T-cell (primary cell): ENCODE data around the gene IQCH. TPM values are rescaled to one million over a fixed set of nuclear protein-coding genes. Genes with fewer than 3 reads are reported as not detected.

ENCODE experiments used
- ATAC-seq, 4 experiments: fragments of 200-7000 bp in 3 of 4; fragments of 150-1000 bp in 1 of 4; cut with Tn5 transposase; replicated peaks in 1 of 4; 1 replicate in 3 of 4; 2 replicates in 1 of 4; pipeline ENCODE4 v1.10.0; 2021; ENCODE audit warnings: moderate library complexity in 3 of 4, mild to moderate bottlenecking in 2 of 4, moderate number of reproducible peaks in 1 of 4
- CTCF ChIA-PET, 2 donors: fragments of 300-600 bp; sonication (Branson Sonifier 250); formaldehyde crosslinking; loops; one replicate each; lab custom pipeline; 2022; ENCODE audit warnings: antibody characterized with exemption in 2 of 2; lab: Charles Lee
- POLR2A ChIA-PET, 2 donors: fragments of 300-600 bp; sonication (Branson Sonifier 250); formaldehyde crosslinking; loops; one replicate each; lab custom pipeline; 2022; ENCODE audit warnings: antibody characterized with exemption in 2 of 2; lab: Charles Lee
- DNase-seq, 35 experiments: peaks; one replicate each; pipeline versions ENCODE4 v3.0.0 to v3.0.0-alpha.2; 2013 to 2023
- H3K27ac ChIP-seq: one replicate; pipeline ENCODE4 v1.5.1; 2013; ENCODE audit warnings: low read length
- H3K27me3 ChIP-seq, 2 experiments: replicated peaks in 1 of 2; 1 replicate in 1 of 2; 2 replicates in 1 of 2; pipeline versions ENCODE4 v1.6.1 to v1.7.0; 2013; ENCODE audit warnings: low read length in 1 of 2, mixed read lengths in 1 of 2; ENCODE audit not compliant: control insufficient read depth in 2 of 2, insufficient read depth in 2 of 2; ENCODE audit errors: extremely low read depth in 1 of 2
- H3K36me3 ChIP-seq, 2 donors: 1 replicate in 1 of 2; 2 replicates in 1 of 2; pipeline versions ENCODE4 v1.6.1 to v1.7.0; 2013; ENCODE audit warnings: low read length in 1 of 2; ENCODE audit not compliant: control insufficient read depth in 2 of 2, insufficient read depth in 1 of 2; ENCODE audit errors: extremely low read depth in 1 of 2
- H3K4me1 ChIP-seq, 2 experiments: 1 replicate in 1 of 2; 2 replicates in 1 of 2; pipeline versions ENCODE4 v1.6.1 to v1.7.0; 2013; ENCODE audit warnings: low read length in 2 of 2, mixed read lengths in 1 of 2; ENCODE audit not compliant: insufficient read depth in 2 of 2, control insufficient read depth in 1 of 2; ENCODE audit errors: extremely low read depth in 1 of 2
- H3K4me3 ChIP-seq, 2 donors: 1 replicate in 1 of 2; 2 replicates in 1 of 2; pipeline versions ENCODE4 v1.5.1 to v1.7.0; 2013; ENCODE audit warnings: mild to moderate bottlenecking in 2 of 2, low read length in 1 of 2, moderate library complexity in 1 of 2; ENCODE audit not compliant: control insufficient read depth in 1 of 2; ENCODE audit errors: extremely low read depth in 1 of 2
- H3K9me3 ChIP-seq: 2 replicates; pipeline ENCODE4 v1.7.0; 2013
- H3K27ac Mint-ChIP-seq, 2 donors: one replicate each; pipeline ENCODE4 v1.8.0; 2020 to 2021; ENCODE audit warnings: mild to moderate bottlenecking in 2 of 2, mixed read lengths in 2 of 2
- H3K27me3 Mint-ChIP-seq, 2 donors: one replicate each; pipeline ENCODE4 v1.8.0; 2021 to 2022; ENCODE audit warnings: mixed read lengths in 2 of 2
- H3K36me3 Mint-ChIP-seq: one replicate; pipeline ENCODE4 v1.8.0; 2021; ENCODE audit warnings: mixed read lengths
- H3K4me1 Mint-ChIP-seq, 3 donors: one replicate each; pipeline ENCODE4 v1.8.0; 2020 to 2022; ENCODE audit warnings: mixed read lengths in 3 of 3, mild to moderate bottlenecking in 1 of 3
- H3K4me3 Mint-ChIP-seq, 3 donors: one replicate each; pipeline ENCODE4 v1.8.0; 2020 to 2022; ENCODE audit warnings: mild to moderate bottlenecking in 3 of 3, mixed read lengths in 3 of 3, moderate library complexity in 3 of 3
- H3K9me3 Mint-ChIP-seq, 3 donors: one replicate each; pipeline ENCODE4 v1.8.0; 2020 to 2022; ENCODE audit warnings: mixed read lengths in 3 of 3
- WGBS: methylation state at CpG from one replicate; pipeline ENCODE4 v1.1.5; 2013; ENCODE audit warnings: missing lambda C conversion rate; ENCODE audit not compliant: insufficient coverage; 5-methylcytosine and 5-hydroxymethylcytosine counted together
- total RNA-seq, 35 experiments: library from RNA in 6 of 35; stranded (reverse) in 6 of 35; fragments of 120-200 nt in 1 of 35; gene quantifications; one replicate each; pipeline versions ENCODE4 v1.2.1 to v1.2.4 and lab custom pipeline; 2013 to 2026

The IQCH gene
- total RNA-seq, 5 donors from 2014 or later (not counting 1 experiment from before 2014, with no cell fraction given) = 0.43 to 2.6 (median 1.3) TPM

DNA sequence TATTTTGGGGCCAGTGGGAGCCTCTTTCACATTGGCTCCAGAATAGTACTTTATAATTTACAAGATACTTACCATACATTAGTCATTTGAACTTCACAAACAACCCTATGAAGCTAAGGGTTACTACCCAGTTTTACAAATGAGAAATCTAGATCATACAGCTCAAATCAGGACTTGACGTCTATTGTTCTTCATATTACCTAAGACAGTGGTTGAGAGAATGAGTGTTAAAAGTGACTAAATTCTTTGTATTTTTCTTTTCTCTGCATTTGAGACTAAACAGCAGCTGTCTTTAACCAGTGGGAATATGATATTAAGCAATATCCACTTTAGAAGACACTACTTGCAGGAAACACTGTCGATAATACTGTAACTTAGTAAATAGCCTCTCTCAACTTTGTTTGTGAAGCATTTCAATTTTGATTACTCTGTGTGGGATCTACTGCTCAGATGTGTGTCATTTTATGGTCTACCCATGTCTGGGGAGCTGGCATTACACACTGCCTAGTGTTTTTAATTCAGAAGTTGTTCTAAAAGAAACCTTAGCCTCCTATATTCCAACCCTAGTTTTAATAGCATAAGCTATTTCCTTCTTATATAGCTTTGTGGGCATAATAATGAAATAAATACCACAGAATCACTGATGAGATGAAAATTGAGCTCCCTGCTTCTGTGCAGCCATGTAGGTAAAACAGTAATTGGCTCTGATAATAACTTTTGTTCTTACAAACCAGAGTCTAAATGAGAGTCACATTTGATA, 45.9 kb downstream of the IQCH start:
- no peak for DNase-seq
- ChIA-PET POLR2A (no interaction called here), CTCF (interaction anchor here in 1 of 2 donors (0.6 to 1.5 kb wide), 5 partner anchors 27 to 447 kb away, joined by 3 to 6 read pairs (median 4); no protein-coding TSS in a partner anchor)
- no peaks in the 10 kb centered on the region for H3K27me3 ChIP-seq
- H3K27ac Mint-ChIP-seq = no peak overlapping the region
- no peaks in the 10 kb centered on the region for H3K36me3 ChIP-seq
- ATAC-seq = no peak
- no peaks in the 10 kb centered on the region for H3K9me3 ChIP-seq
- no peaks in the 10 kb centered on the region for H3K4me1 Mint-ChIP-seq
- no peak overlapping the region for H3K4me3 ChIP-seq
- H3K27me3 Mint-ChIP-seq = no peaks in the 10 kb centered on the region
- no peak overlapping the region for H3K4me3 Mint-ChIP-seq
- no peak overlapping the region for H3K27ac ChIP-seq
- no peaks in the 10 kb centered on the region for H3K9me3 Mint-ChIP-seq
- WGBS = no CpG with 5 or more reads among the region's 2 CpGs
- no peaks in the 10 kb centered on the region for H3K36me3 Mint-ChIP-seq
- H3K4me1 ChIP-seq = no peaks in the 10 kb centered on the region

DNA sequence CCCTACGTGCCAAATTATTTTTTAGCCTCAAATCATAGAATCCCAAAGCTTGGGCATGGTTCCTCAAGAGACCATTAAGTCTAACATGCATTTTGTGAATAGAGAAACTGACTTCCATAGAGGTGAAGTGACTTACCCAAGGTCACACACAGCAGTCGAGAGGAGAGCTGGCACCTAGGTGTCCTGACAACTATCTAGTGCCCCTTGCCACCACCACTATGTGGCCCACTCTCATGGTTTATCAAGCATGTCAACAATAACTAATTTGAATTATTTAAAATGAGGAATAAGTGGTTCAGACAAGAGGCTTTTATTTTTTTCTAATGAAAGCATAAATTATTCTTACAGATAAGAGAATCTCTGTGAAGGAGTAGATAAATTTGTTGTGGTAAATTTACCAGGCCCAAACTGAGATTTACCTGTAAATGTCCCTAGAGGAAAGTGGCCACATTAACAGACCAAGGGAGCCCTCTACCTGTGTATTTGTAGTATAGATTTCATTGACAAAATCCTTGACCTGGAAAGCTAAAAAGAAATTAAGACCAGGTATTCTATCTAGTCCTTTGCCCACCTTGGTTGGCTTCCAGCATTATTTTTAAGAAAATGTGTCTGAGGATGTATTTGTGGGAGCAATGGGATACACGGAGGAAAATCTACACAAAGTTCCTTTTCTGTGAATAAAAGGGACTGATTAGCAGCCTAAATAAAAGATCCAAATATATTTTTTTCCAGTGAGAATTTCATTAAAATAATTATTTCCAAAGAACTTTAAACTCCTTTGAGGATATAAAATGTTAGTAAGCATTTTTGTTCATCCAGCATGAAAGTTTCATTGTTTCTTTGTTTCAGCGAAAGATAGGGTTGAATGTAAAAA, 49.1 kb downstream of the IQCH start:
- Histone ChIP-seq H3K27me3 (no peaks in the 10 kb centered on the region), H3K4me3 (no peak overlapping the region), H3K9me3 (no peaks in the 10 kb centered on the region), H3K27ac (no peak overlapping the region), H3K4me1 (no peaks in the 10 kb centered on the region), H3K36me3 (no peaks in the 10 kb centered on the region)
- H3K36me3 Mint-ChIP-seq = no peaks in the 10 kb centered on the region
- no CpG with 5 or more reads among the region's 4 CpGs for WGBS
- H3K4me1 Mint-ChIP-seq = no peaks in the 10 kb centered on the region
- H3K27me3 Mint-ChIP-seq = no peaks in the 10 kb centered on the region
- no peak overlapping the region for H3K27ac Mint-ChIP-seq
- DNase-seq (peak in 21 of 35 experiments; percentile 1 to 73 (median 9)), ATAC-seq (peak in 3 of 4 experiments; percentile 50 to 62 (median 57))
- ChIA-PET CTCF (interaction anchor here (0.6 to 3.8 kb wide), 11 partner anchors 9 to 359 kb away, joined by 3 to 30 read pairs (median 5); no protein-coding TSS in a partner anchor), POLR2A (no interaction called here)
- no peaks in the 10 kb centered on the region for H3K9me3 Mint-ChIP-seq
- H3K4me3 Mint-ChIP-seq = no peak overlapping the region

DNA sequence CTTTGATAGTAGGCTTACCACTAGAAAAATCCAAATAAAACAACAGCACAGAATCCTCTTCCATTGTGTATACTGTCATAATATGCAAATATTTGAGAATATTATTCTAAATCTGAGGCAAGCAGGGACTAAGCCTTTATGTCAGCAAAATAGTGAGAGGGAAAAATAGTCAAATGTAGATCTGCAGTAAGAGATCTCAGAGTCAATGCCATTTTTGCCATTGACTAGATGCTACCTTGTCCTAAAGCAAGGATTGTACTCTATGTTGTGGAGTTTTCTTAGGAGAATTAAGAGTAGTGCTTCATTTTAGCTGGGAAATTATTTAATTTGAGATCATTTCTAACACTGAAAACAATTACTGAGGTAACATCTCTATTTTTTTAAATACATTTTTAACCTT, 50.2 kb downstream of the IQCH start:
- no peak overlapping the region for H3K27ac Mint-ChIP-seq
- no peaks in the 10 kb centered on the region for H3K4me1 Mint-ChIP-seq
- no peaks in the 10 kb centered on the region for H3K36me3 Mint-ChIP-seq
- ChIA-PET CTCF (interaction anchor here (0.6 to 3.8 kb wide), 12 partner anchors 10 to 1245 kb away, joined by 3 to 30 read pairs (median 4); no protein-coding TSS in a partner anchor), POLR2A (no interaction called here)
- H3K4me3 Mint-ChIP-seq = no peak overlapping the region
- Histone ChIP-seq H3K36me3 (no peaks in the 10 kb centered on the region), H3K9me3 (no peaks in the 10 kb centered on the region), H3K27ac (no peak overlapping the region), H3K4me1 (no peaks in the 10 kb centered on the region), H3K4me3 (no peak overlapping the region), H3K27me3 (no peaks in the 10 kb centered on the region)
- no peaks in the 10 kb centered on the region for H3K27me3 Mint-ChIP-seq
- DNase-seq = no peak
- no peaks in the 10 kb centered on the region for H3K9me3 Mint-ChIP-seq
- no peak for ATAC-seq

DNA sequence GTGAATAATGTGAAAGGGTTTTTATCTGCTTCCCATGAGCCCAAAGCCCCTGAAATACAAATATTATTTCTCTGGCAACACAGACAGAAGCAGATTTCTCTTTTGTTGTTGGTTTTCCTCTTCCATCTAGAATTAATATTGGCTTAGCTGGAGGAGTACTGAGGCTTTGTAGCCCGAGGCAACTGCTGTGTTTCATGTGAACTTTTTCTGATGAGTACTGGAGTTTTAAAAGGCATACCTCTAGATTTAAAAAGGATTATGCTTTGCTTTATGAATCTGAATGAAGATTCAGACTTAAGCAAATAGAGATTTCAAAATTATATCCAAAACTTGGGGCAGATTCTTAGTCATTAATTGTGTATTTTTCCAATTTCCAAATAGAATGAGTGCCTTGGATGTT, 50.9 kb downstream of the IQCH start:
- Histone ChIP-seq H3K27me3 (no peaks in the 10 kb centered on the region), H3K4me3 (no peak overlapping the region), H3K27ac (no peak overlapping the region), H3K9me3 (no peaks in the 10 kb centered on the region), H3K36me3 (no peaks in the 10 kb centered on the region), H3K4me1 (no peaks in the 10 kb centered on the region)
- H3K4me1 Mint-ChIP-seq = no peaks in the 10 kb centered on the region
- no CpG with 5 or more reads among the region's 1 CpG for WGBS
- no peaks in the 10 kb centered on the region for H3K9me3 Mint-ChIP-seq
- no peak overlapping the region for H3K4me3 Mint-ChIP-seq
- H3K36me3 Mint-ChIP-seq = no peaks in the 10 kb centered on the region
- H3K27ac Mint-ChIP-seq = no peak overlapping the region
- no peak for DNase-seq
- ChIA-PET CTCF (interaction anchor here in 1 of 2 donors (1.3 to 3.8 kb wide), 2 partner anchors 328 to 359 kb away, joined by 4 to 30 read pairs; no protein-coding TSS in a partner anchor), POLR2A (no interaction called here)
- H3K27me3 Mint-ChIP-seq = no peaks in the 10 kb centered on the region
- no peak for ATAC-seq

DNA sequence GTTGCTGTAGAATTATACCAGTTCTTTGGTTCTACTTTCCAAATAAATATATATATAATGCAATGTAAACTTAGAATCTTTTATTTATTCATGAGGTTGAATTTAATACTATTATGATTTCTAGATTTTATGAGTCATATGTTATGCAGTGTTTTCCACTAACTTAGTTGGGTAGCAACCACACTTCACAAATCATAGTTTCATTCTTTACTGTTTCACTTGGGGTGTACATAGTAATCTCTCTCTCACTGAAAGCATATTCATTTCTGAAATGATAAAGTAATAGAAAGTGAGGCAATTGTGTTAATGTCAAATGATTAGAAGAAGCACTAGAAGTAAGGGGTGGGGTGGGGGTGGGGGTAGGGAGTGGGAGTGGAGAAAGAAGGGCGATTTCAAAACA, 52.6 kb downstream of the IQCH start:
- no CpG with 5 or more reads among the region's 1 CpG for WGBS
- Histone ChIP-seq H3K27me3 (no peaks in the 10 kb centered on the region), H3K4me1 (no peaks in the 10 kb centered on the region), H3K4me3 (no peak overlapping the region), H3K36me3 (no peaks in the 10 kb centered on the region), H3K9me3 (no peaks in the 10 kb centered on the region), H3K27ac (no peak overlapping the region)
- ChIA-PET POLR2A (no interaction called here), CTCF (no interaction called here)
- DNase-seq (no peak), ATAC-seq (no peak)
- no peaks in the 10 kb centered on the region for H3K27me3 Mint-ChIP-seq
- H3K4me3 Mint-ChIP-seq = no peak overlapping the region
- no peaks in the 10 kb centered on the region for H3K9me3 Mint-ChIP-seq
- H3K4me1 Mint-ChIP-seq = no peaks in the 10 kb centered on the region
- no peak overlapping the region for H3K27ac Mint-ChIP-seq
- H3K36me3 Mint-ChIP-seq = no peaks in the 10 kb centered on the region

DNA sequence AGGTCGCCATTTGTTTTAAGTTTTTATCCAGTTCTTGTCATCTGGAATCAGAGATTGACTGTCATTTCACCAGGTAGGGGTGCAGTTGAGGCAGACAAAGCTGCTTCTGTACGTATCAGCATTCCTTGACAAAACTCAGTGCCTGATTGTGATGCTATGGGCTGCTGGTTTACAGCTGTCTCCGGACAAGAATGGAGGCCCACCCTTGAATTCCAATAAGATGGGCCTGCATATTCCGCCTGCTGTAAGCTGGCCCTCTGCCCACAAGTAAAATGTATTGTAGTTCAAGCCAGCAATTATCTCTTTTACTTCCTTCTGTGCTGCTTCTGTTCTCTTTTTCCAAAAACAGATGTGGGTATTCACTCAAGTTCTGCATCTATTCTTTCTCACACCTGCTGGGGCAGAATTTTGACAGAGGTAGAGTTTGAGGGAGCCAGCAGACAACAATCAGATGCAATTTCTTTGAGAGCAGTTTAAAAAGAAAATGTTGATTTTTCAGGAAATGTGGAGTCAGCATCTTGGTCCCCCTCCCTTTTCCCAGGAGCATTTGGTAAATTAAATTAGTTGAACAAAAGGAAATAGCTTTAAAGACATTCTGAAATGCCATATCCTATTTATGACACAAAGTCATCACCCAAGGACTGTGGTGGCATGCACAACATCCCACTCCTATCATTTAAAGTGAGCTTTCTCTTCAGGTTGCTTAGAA, 53.5 kb downstream of the IQCH start:
- WGBS = 93% methylated on average over 3 of the region's 4 CpGs

More for the DNA sequence above, 53.5 kb downstream of the IQCH start:
- POLR2A ChIA-PET = no interaction called here
- H3K36me3 ChIP-seq = no peaks in the 10 kb centered on the region
- no peaks in the 10 kb centered on the region for H3K4me1 ChIP-seq
- no peaks in the 10 kb centered on the region for H3K36me3 Mint-ChIP-seq
- CTCF ChIA-PET = interaction anchor here (1.0 kb wide), 2 partner anchors 68 to 360 kb away, joined by 3 to 4 read pairs; no protein-coding TSS in a partner anchor
- H3K27me3 ChIP-seq = no peaks in the 10 kb centered on the region
- H3K9me3 Mint-ChIP-seq = no peaks in the 10 kb centered on the region
- DNase-seq (no peak), ATAC-seq (no peak)
- H3K4me3 ChIP-seq = no peak overlapping the region
- H3K27me3 Mint-ChIP-seq = no peaks in the 10 kb centered on the region
- H3K27ac ChIP-seq = no peak overlapping the region
- H3K4me3 Mint-ChIP-seq = no peak overlapping the region
- H3K4me1 Mint-ChIP-seq = no peaks in the 10 kb centered on the region
- H3K9me3 ChIP-seq = no peaks in the 10 kb centered on the region
- H3K27ac Mint-ChIP-seq = no peak overlapping the region
